Measurements from ENCODE around the gene MTPN.

DNA sequence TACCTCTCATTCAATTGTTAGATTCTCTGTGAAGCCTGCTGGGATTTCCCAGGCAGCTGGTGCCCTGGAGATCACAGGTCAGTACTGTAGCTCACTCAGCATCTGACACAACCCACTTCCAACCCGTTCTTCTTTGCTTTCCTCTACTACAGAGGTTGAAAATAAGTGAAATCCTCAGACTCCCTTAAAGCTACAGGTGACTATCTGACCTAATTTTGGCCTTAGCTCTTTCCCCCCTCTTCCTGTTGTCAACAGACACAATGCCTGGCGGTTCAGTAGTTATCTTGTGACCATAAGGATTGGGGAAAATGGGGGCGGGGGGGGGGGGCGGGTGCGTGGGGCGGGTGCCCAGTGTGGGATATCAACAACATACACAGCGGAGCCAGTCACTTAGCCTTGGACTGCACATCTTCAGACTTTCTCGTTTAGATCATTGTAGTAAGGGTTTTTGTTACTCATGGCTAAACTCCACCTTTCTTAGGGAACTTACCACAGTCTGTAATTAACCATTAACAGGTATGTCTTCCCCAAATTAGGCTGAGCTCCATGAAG, 37.8 kb downstream of the MTPN start:
- TF ChIP-seq, protein P1, sequence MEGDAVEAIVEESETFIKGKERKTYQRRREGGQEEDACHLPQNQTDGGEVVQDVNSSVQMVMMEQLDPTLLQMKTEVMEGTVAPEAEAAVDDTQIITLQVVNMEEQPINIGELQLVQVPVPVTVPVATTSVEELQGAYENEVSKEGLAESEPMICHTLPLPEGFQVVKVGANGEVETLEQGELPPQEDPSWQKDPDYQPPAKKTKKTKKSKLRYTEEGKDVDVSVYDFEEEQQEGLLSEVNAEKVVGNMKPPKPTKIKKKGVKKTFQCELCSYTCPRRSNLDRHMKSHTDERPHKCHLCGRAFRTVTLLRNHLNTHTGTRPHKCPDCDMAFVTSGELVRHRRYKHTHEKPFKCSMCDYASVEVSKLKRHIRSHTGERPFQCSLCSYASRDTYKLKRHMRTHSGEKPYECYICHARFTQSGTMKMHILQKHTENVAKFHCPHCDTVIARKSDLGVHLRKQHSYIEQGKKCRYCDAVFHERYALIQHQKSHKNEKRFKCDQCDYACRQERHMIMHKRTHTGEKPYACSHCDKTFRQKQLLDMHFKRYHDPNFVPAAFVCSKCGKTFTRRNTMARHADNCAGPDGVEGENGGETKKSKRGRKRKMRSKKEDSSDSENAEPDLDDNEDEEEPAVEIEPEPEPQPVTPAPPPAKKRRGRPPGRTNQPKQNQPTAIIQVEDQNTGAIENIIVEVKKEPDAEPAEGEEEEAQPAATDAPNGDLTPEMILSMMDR (IDR thresholded peaks at IDR 0.05; ENCODE audit: low read length): no peak
- TF ChIP-seq EZH2 (optimal IDR thresholded peaks at IDR 0.05; ENCODE audit: low read depth, low read length): no peak
- TF ChIP-seq EZH2phosphoT487 (IDR thresholded peaks at IDR 0.05; ENCODE audit: low read length): no peak

Data from MM.1S (cell line).